ENCODE measurements around the gene COL4A6.

DNA sequence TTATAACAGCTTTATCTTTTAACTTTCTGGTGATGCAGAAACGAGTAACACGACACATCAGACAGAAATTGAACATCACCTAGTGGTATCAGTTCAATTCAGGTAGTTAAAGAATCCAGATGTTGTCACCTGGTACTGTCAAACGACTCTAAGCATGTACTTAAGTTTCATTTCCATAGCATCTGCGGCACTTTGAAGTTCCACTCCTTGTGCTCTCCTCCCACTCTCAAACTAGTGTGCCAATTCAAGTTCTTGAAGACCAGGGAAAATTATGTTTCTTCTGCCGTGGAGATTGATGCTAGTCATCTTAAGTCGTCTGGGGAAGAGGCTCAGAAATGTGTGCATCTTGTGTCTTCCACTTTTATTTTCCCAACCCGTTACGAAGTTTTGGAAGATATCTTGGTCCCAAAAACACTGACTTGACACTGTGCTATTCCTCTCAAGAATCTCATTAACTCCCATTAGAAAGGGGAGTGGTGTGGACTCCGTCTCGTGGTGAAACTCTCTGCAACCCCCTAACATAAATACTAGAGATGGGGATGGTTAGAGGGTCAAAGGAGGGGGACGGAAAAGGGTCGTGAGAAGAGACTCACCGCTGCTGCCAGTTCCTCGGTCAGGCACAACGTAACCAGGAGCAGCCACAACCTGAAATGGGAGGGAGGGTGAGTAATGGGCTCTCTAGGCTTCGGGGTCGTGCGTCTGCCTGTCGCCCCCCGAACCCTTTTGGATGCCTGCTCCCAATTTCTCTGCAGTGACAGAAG is 693 bp downstream of the COL4A6 start:
- TF ChIP-seq, protein P1, sequence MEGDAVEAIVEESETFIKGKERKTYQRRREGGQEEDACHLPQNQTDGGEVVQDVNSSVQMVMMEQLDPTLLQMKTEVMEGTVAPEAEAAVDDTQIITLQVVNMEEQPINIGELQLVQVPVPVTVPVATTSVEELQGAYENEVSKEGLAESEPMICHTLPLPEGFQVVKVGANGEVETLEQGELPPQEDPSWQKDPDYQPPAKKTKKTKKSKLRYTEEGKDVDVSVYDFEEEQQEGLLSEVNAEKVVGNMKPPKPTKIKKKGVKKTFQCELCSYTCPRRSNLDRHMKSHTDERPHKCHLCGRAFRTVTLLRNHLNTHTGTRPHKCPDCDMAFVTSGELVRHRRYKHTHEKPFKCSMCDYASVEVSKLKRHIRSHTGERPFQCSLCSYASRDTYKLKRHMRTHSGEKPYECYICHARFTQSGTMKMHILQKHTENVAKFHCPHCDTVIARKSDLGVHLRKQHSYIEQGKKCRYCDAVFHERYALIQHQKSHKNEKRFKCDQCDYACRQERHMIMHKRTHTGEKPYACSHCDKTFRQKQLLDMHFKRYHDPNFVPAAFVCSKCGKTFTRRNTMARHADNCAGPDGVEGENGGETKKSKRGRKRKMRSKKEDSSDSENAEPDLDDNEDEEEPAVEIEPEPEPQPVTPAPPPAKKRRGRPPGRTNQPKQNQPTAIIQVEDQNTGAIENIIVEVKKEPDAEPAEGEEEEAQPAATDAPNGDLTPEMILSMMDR (IDR thresholded peaks at IDR 0.05), result no peak
- TF ChIP-seq POLR2A (IDR thresholded peaks at IDR 0.05), result no peak
